ENCODE data around the gene ROM1.

Gene ROM1

DNA sequence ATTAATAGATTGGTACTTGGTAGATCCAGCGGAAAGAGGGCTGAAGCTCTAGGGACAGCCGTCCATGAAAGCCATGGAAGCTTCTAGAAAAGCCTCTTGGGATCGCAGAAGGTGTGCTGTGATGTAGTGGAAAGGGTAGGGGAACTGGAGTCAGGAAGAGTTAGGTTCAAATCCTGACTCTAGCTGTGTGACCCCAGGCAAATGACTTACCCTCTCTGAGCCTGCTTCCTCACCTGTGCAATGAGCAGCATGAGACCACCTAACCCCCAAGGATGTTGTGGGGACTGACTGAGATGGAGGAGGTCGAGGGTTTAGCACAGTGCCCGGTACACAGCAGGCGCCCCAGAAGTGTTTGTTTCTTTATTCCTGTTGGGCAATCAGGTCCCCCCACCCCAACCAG lies 2.7 kb upstream of the ROM1 start:
- DNase-seq (ENCODE audit: extremely low spot score): no peak
- POLR2A ChIA-PET: interaction anchor here (0.9 to 2.3 kb wide), 5 partner anchors 10 to 79 kb away, joined by 3 to 10 read pairs (median 8); partner anchors contain the start of genes GANAB, LRRN4CL and TUT1
- CTCF ChIA-PET: interaction anchor here (1.0 to 1.8 kb wide), 3 partner anchors 9 to 19 kb away, joined by 3 to 16 read pairs (median 4); partner anchors contain the start of gene TUT1
- 0 out of 2 replicates have a peak, but pooled peaks have one; percentile 10 for TF ChIP-seq FOXM1 (IDR thresholded peaks at IDR 0.05; ENCODE audit: borderline replicate concordance)
- no peak for TF ChIP-seq SUZ12 (IDR thresholded peaks at IDR 0.05)
- no peak for TF ChIP-seq CTBP1 (IDR thresholded peaks at IDR 0.05; ENCODE audit: borderline replicate concordance)
- no peak for TF ChIP-seq HDGF (IDR thresholded peaks at IDR 0.05; ENCODE audit: borderline replicate concordance)

DNA sequence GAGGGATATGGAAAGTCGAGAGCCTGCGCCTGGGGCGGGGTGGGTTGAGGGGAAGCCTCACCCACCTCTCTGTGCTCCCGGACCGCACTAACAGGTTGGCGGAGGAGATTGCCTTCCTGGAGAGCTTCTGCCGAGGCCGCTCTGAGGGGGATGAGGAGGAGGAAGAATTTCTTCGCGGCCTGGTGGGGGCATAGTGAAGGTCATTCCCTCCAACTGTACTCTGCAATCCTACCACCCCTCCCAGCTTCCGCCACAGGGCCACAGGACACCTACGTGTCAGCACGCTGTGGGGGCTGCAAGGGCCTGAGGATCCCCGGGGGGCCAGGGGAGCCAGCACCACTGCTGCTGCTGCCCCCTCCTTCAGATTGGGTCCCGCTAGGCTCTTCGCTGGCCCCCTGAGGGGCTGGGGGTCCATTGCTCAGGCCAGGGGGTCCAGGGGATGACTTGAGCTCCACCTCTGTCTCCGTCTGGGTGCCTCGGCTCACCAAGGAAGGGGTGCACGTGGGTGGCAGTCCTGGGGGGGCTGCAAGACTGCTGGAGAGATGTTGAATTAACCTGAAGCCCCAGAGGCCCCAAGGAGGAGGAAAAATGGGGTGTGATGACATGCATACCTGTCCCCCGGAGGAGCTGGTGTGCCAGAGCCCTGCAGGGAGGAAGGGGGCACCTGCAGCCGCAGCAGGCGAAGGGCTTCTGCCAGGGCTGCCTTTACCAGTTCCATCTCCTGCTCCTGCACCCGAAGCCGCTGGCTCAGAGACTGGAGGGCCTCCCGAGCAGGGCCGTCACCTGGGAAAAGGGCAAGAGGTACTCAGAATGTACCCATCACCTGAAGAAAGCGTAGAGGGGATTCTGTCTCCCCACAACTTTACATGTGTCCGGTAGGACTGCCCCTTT lies 2.0 kb upstream of the ROM1 start:
- ChIA-PET CTCF (interaction anchor here (0.5 to 1.8 kb wide), 12 partner anchors 9 to 459 kb away, joined by 3 to 16 read pairs (median 4); partner anchors contain the start of genes MTA2 and TUT1), POLR2A (interaction anchor here (0.9 to 3.0 kb wide), 16 partner anchors 9 to 230 kb away, joined by 3 to 21 read pairs (median 6); partner anchors contain the start of genes B3GAT3, C11orf98, CSKMT and GANAB)
- DNase-seq (ENCODE audit: extremely low spot score): no peak
- no peak for TF ChIP-seq L3MBTL2 (conservative IDR thresholded peaks at IDR 0.05)
- no peak for TF ChIP-seq NFRKB (IDR thresholded peaks at IDR 0.05)
- TF ChIP-seq SP1 (IDR thresholded peaks at IDR 0.05): no peak
- no peak for TF ChIP-seq ELF4 (IDR thresholded peaks at IDR 0.05)
- no peak for TF ChIP-seq LEF1 (IDR thresholded peaks at IDR 0.05; ENCODE audit: borderline replicate concordance)
- TF ChIP-seq HDGF (IDR thresholded peaks at IDR 0.05; ENCODE audit: borderline replicate concordance): no peak
- no peak for TF ChIP-seq FOXA1 (IDR thresholded peaks at IDR 0.05)
- no peak for TF ChIP-seq ARNT (IDR thresholded peaks at IDR 0.05)
- TF ChIP-seq, protein P1, sequence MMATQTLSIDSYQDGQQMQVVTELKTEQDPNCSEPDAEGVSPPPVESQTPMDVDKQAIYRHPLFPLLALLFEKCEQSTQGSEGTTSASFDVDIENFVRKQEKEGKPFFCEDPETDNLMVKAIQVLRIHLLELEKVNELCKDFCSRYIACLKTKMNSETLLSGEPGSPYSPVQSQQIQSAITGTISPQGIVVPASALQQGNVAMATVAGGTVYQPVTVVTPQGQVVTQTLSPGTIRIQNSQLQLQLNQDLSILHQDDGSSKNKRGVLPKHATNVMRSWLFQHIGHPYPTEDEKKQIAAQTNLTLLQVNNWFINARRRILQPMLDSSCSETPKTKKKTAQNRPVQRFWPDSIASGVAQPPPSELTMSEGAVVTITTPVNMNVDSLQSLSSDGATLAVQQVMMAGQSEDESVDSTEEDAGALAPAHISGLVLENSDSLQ (IDR thresholded peaks at IDR 0.05): no peak
- no peak for TF ChIP-seq ZNF384 (IDR thresholded peaks at IDR 0.05)
- no peak for TF ChIP-seq CTBP1 (IDR thresholded peaks at IDR 0.05; ENCODE audit: borderline replicate concordance)
- TF ChIP-seq BHLHE40 (IDR thresholded peaks at IDR 0.05; ENCODE audit: borderline replicate concordance): no peak
- TF ChIP-seq FOXM1 (IDR thresholded peaks at IDR 0.05; ENCODE audit: borderline replicate concordance): no peak
- TF ChIP-seq TARDBP (IDR thresholded peaks at IDR 0.05): no peak
- no peak for TF ChIP-seq FOXK2 (IDR thresholded peaks at IDR 0.05)
- no peak for TF ChIP-seq SUZ12 (IDR thresholded peaks at IDR 0.05)

DNA sequence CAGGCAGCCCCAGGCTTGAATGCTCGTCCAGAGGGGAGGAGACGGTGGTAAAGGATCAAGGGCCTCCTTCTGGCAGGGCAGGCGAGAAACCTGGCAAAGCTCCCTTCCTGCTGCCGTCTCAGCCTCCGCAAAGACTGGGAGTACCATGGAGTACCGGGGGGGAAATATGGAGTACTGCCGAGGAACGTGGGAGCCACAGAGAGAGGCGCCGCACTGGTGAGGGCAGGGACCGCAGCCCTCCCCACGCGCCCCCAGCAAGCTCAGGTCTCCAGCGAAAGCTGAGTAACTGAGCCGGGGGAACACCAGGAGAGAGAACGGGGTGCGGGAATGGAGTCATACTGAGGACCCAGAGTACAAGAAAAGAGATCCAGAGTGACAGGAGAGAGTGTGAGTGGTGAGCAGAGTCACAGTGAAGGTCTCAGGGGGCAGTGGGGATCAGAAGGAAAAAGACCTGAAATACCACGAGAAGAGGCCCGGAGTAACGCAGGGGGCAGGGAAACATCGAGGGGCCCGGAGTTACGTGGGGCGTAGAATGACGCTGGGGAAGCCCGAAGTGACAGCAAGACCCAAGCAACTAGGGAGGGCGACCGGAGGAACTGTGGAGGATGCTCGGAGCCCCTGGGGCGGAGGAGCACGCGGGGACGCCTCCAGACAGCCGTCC lies 1.2 kb upstream of the ROM1 start:
- DNase-seq (ENCODE audit: extremely low spot score): no peak
- CTCF ChIA-PET: interaction anchor here (0.5 to 1.8 kb wide), 12 partner anchors 8 to 458 kb away, joined by 3 to 16 read pairs (median 4); partner anchors contain the start of genes MTA2 and TUT1
- POLR2A ChIA-PET: interaction anchor here (0.6 to 3.0 kb wide), 15 partner anchors 10 to 229 kb away, joined by 3 to 21 read pairs (median 5); partner anchors contain the start of genes B3GAT3, C11orf98, CSKMT and GANAB
- TF ChIP-seq HDGF (IDR thresholded peaks at IDR 0.05; ENCODE audit: borderline replicate concordance): no peak
- TF ChIP-seq, protein P1 (IDR thresholded peaks at IDR 0.05): no peak
- TF ChIP-seq L3MBTL2 (conservative IDR thresholded peaks at IDR 0.05): no peak; the same call in 1 of the 2 replicates
- no peak for TF ChIP-seq TARDBP (IDR thresholded peaks at IDR 0.05)
- TF ChIP-seq ZNF384 (IDR thresholded peaks at IDR 0.05): no peak
- TF ChIP-seq BHLHE40 (IDR thresholded peaks at IDR 0.05; ENCODE audit: borderline replicate concordance): no peak
- no peak for TF ChIP-seq SP1 (IDR thresholded peaks at IDR 0.05)
- no peak for TF ChIP-seq LEF1 (IDR thresholded peaks at IDR 0.05; ENCODE audit: borderline replicate concordance)
- TF ChIP-seq FOXM1 (IDR thresholded peaks at IDR 0.05; ENCODE audit: borderline replicate concordance): no peak
- no peak for TF ChIP-seq FOXK2 (IDR thresholded peaks at IDR 0.05)
- no peak for TF ChIP-seq CTBP1 (IDR thresholded peaks at IDR 0.05; ENCODE audit: borderline replicate concordance)
- TF ChIP-seq NFRKB (IDR thresholded peaks at IDR 0.05): no peak
- no peak for TF ChIP-seq FOXA1 (IDR thresholded peaks at IDR 0.05)
- TF ChIP-seq ELF4 (IDR thresholded peaks at IDR 0.05): no peak

DNA sequence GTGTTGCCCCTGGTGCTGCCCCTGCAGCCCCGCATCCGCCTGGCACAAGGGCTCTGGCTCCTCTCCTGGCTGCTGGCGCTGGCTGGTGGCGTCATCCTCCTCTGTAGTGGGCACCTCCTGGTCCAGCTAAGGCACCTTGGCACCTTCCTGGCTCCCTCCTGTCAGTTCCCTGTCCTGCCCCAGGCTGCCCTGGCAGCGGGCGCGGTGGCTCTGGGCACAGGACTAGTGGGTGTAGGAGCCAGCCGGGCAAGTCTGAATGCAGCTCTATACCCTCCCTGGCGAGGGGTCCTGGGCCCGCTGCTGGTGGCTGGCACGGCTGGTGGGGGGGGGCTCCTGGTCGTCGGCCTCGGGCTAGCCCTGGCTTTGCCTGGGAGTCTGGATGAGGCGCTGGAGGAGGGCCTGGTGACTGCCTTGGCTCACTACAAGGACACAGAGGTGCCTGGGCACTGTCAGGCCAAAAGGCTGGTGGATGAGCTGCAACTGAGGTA lies 278 bp downstream of the ROM1 start:
- CTCF ChIA-PET: interaction anchor here (0.8 kb wide), 1 partner anchor 9 kb away, joined by 3 read pairs; no protein-coding TSS in a partner anchor
- DNase-seq (ENCODE audit: extremely low spot score): no peak
- POLR2A ChIA-PET: interaction anchor here (1.0 to 3.0 kb wide), 3 partner anchors 9 to 21 kb away, joined by 4 to 21 read pairs (median 4); partner anchors contain the start of genes B3GAT3, MTA2 and TUT1
- TF ChIP-seq CTBP1 (IDR thresholded peaks at IDR 0.05; ENCODE audit: borderline replicate concordance): no peak
- no peak for TF ChIP-seq LEF1 (IDR thresholded peaks at IDR 0.05; ENCODE audit: borderline replicate concordance)
- no peak for TF ChIP-seq L3MBTL2 (conservative IDR thresholded peaks at IDR 0.05)
- no peak for TF ChIP-seq ARNT (IDR thresholded peaks at IDR 0.05)
- no peak for TF ChIP-seq BHLHE40 (IDR thresholded peaks at IDR 0.05; ENCODE audit: borderline replicate concordance)
- no peak for TF ChIP-seq ZNF384 (IDR thresholded peaks at IDR 0.05)
- no peak for TF ChIP-seq SP1 (IDR thresholded peaks at IDR 0.05)
- TF ChIP-seq NFRKB (IDR thresholded peaks at IDR 0.05): no peak
- TF ChIP-seq TARDBP (IDR thresholded peaks at IDR 0.05): no peak
- TF ChIP-seq SUZ12 (IDR thresholded peaks at IDR 0.05): no peak

DNA sequence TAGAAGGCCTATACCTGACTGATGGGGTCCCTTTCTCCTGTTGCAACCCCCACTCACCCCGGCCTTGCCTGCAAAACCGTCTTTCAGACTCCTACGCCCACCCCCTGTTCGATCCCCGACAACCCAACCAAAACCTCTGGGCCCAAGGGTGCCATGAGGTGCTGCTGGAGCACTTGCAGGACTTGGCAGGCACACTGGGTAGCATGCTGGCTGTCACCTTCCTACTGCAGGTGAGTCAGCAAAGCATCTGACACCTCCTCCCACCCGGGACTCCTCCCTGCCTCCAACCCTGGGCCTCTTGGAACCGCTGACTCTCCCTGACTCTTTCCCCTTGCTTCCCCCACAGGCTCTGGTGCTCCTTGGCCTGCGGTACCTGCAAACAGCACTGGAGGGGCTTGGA lies 1.2 kb downstream of the ROM1 start:
- CTCF ChIA-PET: no interaction called here
- POLR2A ChIA-PET: interaction anchor here (2.1 kb wide), 1 partner anchor 23 kb away, joined by 6 read pairs; the partner anchor contains the start of gene TUT1
- no peak for DNase-seq (ENCODE audit: extremely low spot score)
- TF ChIP-seq LEF1 (IDR thresholded peaks at IDR 0.05; ENCODE audit: borderline replicate concordance) (no peak), SP1 (IDR thresholded peaks at IDR 0.05) (no peak), ELF4 (IDR thresholded peaks at IDR 0.05) (no peak), NFRKB (IDR thresholded peaks at IDR 0.05) (no peak), TARDBP (IDR thresholded peaks at IDR 0.05) (no peak), FOXK2 (IDR thresholded peaks at IDR 0.05) (no peak), CTBP1 (IDR thresholded peaks at IDR 0.05; ENCODE audit: borderline replicate concordance) (no peak), HDGF (IDR thresholded peaks at IDR 0.05; ENCODE audit: borderline replicate concordance) (no peak), ARNT (IDR thresholded peaks at IDR 0.05) (no peak)
